ENCODE data around the gene TMEM255B.

Gene TMEM255B

GRCh38 chr13:113769106-113769505 lies 10.1 kb downstream of the TMEM255B start:
- H3K27me3 ChIP-seq (replicated peaks; ENCODE audit: insufficient read depth, low read length): no peaks in the 10 kb centered on the region
- H3K27ac ChIP-seq (ENCODE audit: low read length): no peak overlapping the region
- 0 out of 2 replicates have a peak, but pooled peaks cover 1% of the 10 kb centered on the region for H3F3A ChIP-seq (ENCODE audit: insufficient read depth, low read length)
- no peak overlapping the region for H2AFZ ChIP-seq (ENCODE audit: low read length)
- H3K9ac ChIP-seq (ENCODE audit: low read length): no peak overlapping the region
- H3K4me3 ChIP-seq (ENCODE audit: low read length): no peak overlapping the region
- H3K4me2 ChIP-seq (ENCODE audit: low read depth, low read length): no peak overlapping the region
- H4K20me1 ChIP-seq (ENCODE audit: insufficient read depth, low read length): no peaks in the 10 kb centered on the region
- no peaks in the 10 kb centered on the region for H3K79me2 ChIP-seq (ENCODE audit: low read length)
- DNase-seq: no peak
- TF ChIP-seq, protein P1, sequence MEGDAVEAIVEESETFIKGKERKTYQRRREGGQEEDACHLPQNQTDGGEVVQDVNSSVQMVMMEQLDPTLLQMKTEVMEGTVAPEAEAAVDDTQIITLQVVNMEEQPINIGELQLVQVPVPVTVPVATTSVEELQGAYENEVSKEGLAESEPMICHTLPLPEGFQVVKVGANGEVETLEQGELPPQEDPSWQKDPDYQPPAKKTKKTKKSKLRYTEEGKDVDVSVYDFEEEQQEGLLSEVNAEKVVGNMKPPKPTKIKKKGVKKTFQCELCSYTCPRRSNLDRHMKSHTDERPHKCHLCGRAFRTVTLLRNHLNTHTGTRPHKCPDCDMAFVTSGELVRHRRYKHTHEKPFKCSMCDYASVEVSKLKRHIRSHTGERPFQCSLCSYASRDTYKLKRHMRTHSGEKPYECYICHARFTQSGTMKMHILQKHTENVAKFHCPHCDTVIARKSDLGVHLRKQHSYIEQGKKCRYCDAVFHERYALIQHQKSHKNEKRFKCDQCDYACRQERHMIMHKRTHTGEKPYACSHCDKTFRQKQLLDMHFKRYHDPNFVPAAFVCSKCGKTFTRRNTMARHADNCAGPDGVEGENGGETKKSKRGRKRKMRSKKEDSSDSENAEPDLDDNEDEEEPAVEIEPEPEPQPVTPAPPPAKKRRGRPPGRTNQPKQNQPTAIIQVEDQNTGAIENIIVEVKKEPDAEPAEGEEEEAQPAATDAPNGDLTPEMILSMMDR (IDR thresholded peaks at IDR 0.05; ENCODE audit: low read length): no peak
- TF ChIP-seq EZH2 (optimal IDR thresholded peaks at IDR 0.05; ENCODE audit: low read depth, low read length) (no peak), EZH2phosphoT487 (IDR thresholded peaks at IDR 0.05; ENCODE audit: low read length) (no peak)
- H3K9me3 ChIP-seq (replicated peaks; ENCODE audit: insufficient read depth, low read length): no peaks in the 10 kb centered on the region
- H3K36me3 ChIP-seq (replicated peaks; ENCODE audit: insufficient read depth, low read length): no peaks in the 10 kb centered on the region
- peaks cover 14% of the 10 kb centered on the region for H3K4me1 ChIP-seq (ENCODE audit: low read length)
- H3K9me2 ChIP-seq (replicated peaks; ENCODE audit: insufficient read depth, low read length): no peaks in the 10 kb centered on the region

DNA sequence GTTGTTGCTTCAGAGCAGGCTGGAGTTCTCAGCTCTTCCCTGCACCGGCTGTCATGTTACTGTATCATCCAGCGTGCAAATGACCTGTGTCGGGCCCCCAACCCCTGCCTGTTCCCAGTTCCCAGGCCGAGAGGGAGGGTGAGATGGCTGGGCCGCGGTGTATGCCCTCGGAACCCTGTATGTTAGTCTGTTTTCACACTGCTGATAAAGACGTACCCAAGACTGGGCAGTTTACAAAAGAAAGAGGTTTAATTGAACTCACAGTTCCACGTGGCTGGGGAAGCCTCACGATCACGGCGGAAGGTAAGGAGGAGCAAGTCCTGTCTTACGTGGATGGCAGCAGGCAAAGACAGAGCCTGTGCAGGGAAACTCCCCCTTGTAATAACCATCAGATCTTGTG lies 10.9 kb downstream of the TMEM255B start:
- no peak for TF ChIP-seq EZH2phosphoT487 (IDR thresholded peaks at IDR 0.05; ENCODE audit: low read length)
- no peak for TF ChIP-seq EZH2 (optimal IDR thresholded peaks at IDR 0.05; ENCODE audit: low read depth, low read length)
- TF ChIP-seq, protein P1 (IDR thresholded peaks at IDR 0.05; ENCODE audit: low read length): no peak
- no peak overlapping the region for H3K4me2 ChIP-seq (ENCODE audit: low read depth, low read length)

DNA sequence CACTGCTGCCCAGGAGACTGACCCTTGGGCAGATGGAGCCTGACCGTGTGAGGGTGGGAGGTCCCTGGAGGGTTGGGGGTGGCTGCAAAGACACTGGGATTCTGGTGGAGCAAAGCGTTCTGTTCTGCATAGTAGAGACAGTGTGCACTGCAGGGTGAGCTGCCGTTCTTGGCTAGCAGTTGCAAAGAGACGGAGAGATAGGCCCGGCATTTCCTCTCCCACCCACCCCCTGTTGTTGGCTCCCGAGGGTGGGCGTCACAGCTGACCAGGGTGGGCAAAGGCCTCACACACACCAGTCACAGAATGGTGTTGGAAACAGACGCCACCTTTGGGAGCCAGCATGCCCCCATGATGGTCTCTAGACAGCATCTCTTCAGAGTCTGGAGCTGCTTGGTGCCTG lies 11.4 kb downstream of the TMEM255B start:
- Histone ChIP-seq H3K9me3 (replicated peaks; ENCODE audit: insufficient read depth, low read length) (no peaks in the 10 kb centered on the region), H3K9me2 (replicated peaks; ENCODE audit: insufficient read depth, low read length) (no peaks in the 10 kb centered on the region), H3K4me1 (ENCODE audit: low read length) (peaks cover 24% of the 10 kb centered on the region), H3K4me3 (ENCODE audit: low read length) (no peak overlapping the region), H2AFZ (ENCODE audit: low read length) (no peak overlapping the region), H3K36me3 (replicated peaks; ENCODE audit: insufficient read depth, low read length) (no peaks in the 10 kb centered on the region), H3K27ac (ENCODE audit: low read length) (no peak overlapping the region), H4K20me1 (ENCODE audit: insufficient read depth, low read length) (no peaks in the 10 kb centered on the region), H3K79me2 (ENCODE audit: low read length) (no peaks in the 10 kb centered on the region), H3K27me3 (replicated peaks; ENCODE audit: insufficient read depth, low read length) (no peaks in the 10 kb centered on the region), H3K9ac (ENCODE audit: low read length) (no peak overlapping the region), H3F3A (ENCODE audit: insufficient read depth, low read length) (0 out of 2 replicates have a peak, but pooled peaks cover 4% of the 10 kb centered on the region), H3K4me2 (ENCODE audit: low read depth, low read length) (no peak overlapping the region)
- DNase-seq: no peak
- no peak for TF ChIP-seq EZH2 (optimal IDR thresholded peaks at IDR 0.05; ENCODE audit: low read depth, low read length)
- TF ChIP-seq, protein P1 (IDR thresholded peaks at IDR 0.05; ENCODE audit: low read length): no peak
- no peak for TF ChIP-seq EZH2phosphoT487 (IDR thresholded peaks at IDR 0.05; ENCODE audit: low read length)

More for the DNA sequence above, 10.9 kb downstream of the TMEM255B start:
- Histone ChIP-seq H3K9me2 (replicated peaks; ENCODE audit: insufficient read depth, low read length) (no peaks in the 10 kb centered on the region), H3K27me3 (replicated peaks; ENCODE audit: insufficient read depth, low read length) (no peaks in the 10 kb centered on the region), H3K27ac (ENCODE audit: low read length) (no peak overlapping the region), H3K4me3 (ENCODE audit: low read length) (no peak overlapping the region), H4K20me1 (ENCODE audit: insufficient read depth, low read length) (no peaks in the 10 kb centered on the region), H3K9me3 (replicated peaks; ENCODE audit: insufficient read depth, low read length) (no peaks in the 10 kb centered on the region), H3F3A (ENCODE audit: insufficient read depth, low read length) (0 out of 2 replicates have a peak, but pooled peaks cover 4% of the 10 kb centered on the region), H3K79me2 (ENCODE audit: low read length) (no peaks in the 10 kb centered on the region), H3K36me3 (replicated peaks; ENCODE audit: insufficient read depth, low read length) (no peaks in the 10 kb centered on the region), H2AFZ (ENCODE audit: low read length) (no peak overlapping the region), H3K9ac (ENCODE audit: low read length) (no peak overlapping the region), H3K4me1 (ENCODE audit: low read length) (peaks cover 19% of the 10 kb centered on the region)
- no peak for DNase-seq
